Muscle layer of duodenum (tissue), 2 donors: ENCODE data around the gene ADAM12.

Experiments used
- H3K27ac ChIP-seq: one replicate; pipeline ENCODE4 v1.7.0; 2013; ENCODE audit warnings: mild to moderate bottlenecking, low read length
- H3K27me3 ChIP-seq: one replicate; pipeline ENCODE4 v1.7.0; 2013; ENCODE audit warnings: low read depth, mild to moderate bottlenecking, control low read depth, low read length
- H3K36me3 ChIP-seq, 2 donors: one replicate each; pipeline ENCODE4 v1.7.0; 2013; ENCODE audit warnings: low read length in 2 of 2, control low read depth in 1 of 2, mild to moderate bottlenecking in 1 of 2; ENCODE audit not compliant: insufficient read depth in 2 of 2, control insufficient read depth in 1 of 2
- H3K4me1 ChIP-seq, 2 donors: one replicate each; pipeline ENCODE4 v1.7.0; 2013; ENCODE audit warnings: low read length in 2 of 2, mild to moderate bottlenecking in 2 of 2, control low read depth in 1 of 2, moderate library complexity in 1 of 2; ENCODE audit not compliant: insufficient read depth in 2 of 2, control insufficient read depth in 1 of 2
- H3K4me3 ChIP-seq, 2 donors: one replicate each; pipeline ENCODE4 v1.7.0; 2013; ENCODE audit warnings: low read length in 2 of 2, low read depth in 1 of 2, mild to moderate bottlenecking in 1 of 2
- H3K9me3 ChIP-seq, 2 donors: one replicate each; pipeline ENCODE4 v1.7.0; 2013; ENCODE audit warnings: low read length in 2 of 2, control low read depth in 1 of 2, mild to moderate bottlenecking in 1 of 2; ENCODE audit not compliant: control insufficient read depth in 1 of 2
- donor health status: healthy.

ADAM12 gene

GRCh38 chr10:126011995-126012394 is 376.3 kb downstream of the ADAM12 start:
- H3K36me3 ChIP-seq = no peaks in the 10 kb centered on the region
- H3K4me3 ChIP-seq = no peak overlapping the region
- no peaks in the 10 kb centered on the region for H3K4me1 ChIP-seq
- no peaks in the 10 kb centered on the region for H3K27me3 ChIP-seq
- H3K27ac ChIP-seq = no peak overlapping the region
- H3K9me3 ChIP-seq = no peaks in the 10 kb centered on the region

- Histone ChIP-seq H3K36me3 (no peaks in the 10 kb centered on the region), H3K9me3 (no peaks in the 10 kb centered on the region), H3K27ac (no peak overlapping the region), H3K4me1 (no peaks in the 10 kb centered on the region), H3K27me3 (no peaks in the 10 kb centered on the region), H3K4me3 (no peak overlapping the region)
These were observed 378.6 kb downstream of the ADAM12 start for GRCh38 chr10:126009650-126010049.

- Histone ChIP-seq H3K4me3 (no peak overlapping the region), H3K4me1 (no peaks in the 10 kb centered on the region), H3K27ac (no peak overlapping the region), H3K36me3 (no peaks in the 10 kb centered on the region), H3K9me3 (no peaks in the 10 kb centered on the region), H3K27me3 (no peaks in the 10 kb centered on the region)
These were observed 381.4 kb downstream of the ADAM12 start for GRCh38 chr10:126006906-126007305.

- Histone ChIP-seq H3K27me3 (no peaks in the 10 kb centered on the region), H3K36me3 (no peaks in the 10 kb centered on the region), H3K9me3 (no peaks in the 10 kb centered on the region), H3K4me3 (no peak overlapping the region), H3K4me1 (no peaks in the 10 kb centered on the region), H3K27ac (no peak overlapping the region)
These were observed 382.0 kb downstream of the ADAM12 start for GRCh38 chr10:126006264-126006663.

GRCh38 chr10:126004752-126005151 is 383.5 kb downstream of the ADAM12 start:
- no peak overlapping the region for H3K27ac ChIP-seq
- no peaks in the 10 kb centered on the region for H3K4me1 ChIP-seq
- no peaks in the 10 kb centered on the region for H3K27me3 ChIP-seq

GRCh38 chr10:126001576-126001975 is 386.7 kb downstream of the ADAM12 start:
- Histone ChIP-seq H3K4me1 (no peaks in the 10 kb centered on the region), H3K27me3 (no peaks in the 10 kb centered on the region), H3K27ac (no peak overlapping the region), H3K36me3 (no peaks in the 10 kb centered on the region), H3K4me3 (no peak overlapping the region), H3K9me3 (no peaks in the 10 kb centered on the region)

More at GRCh38 chr10:126004752-126005151, 383.5 kb downstream of the ADAM12 start:
- H3K36me3 ChIP-seq = no peaks in the 10 kb centered on the region
- H3K4me3 ChIP-seq = no peak overlapping the region
- no peaks in the 10 kb centered on the region for H3K9me3 ChIP-seq

GRCh38 chr10:125999694-126000093 is 388.6 kb downstream of the ADAM12 start:
- no peaks in the 10 kb centered on the region for H3K36me3 ChIP-seq
- no peaks in the 10 kb centered on the region for H3K27me3 ChIP-seq
- H3K9me3 ChIP-seq = no peaks in the 10 kb centered on the region
- H3K27ac ChIP-seq = no peak overlapping the region
- H3K4me1 ChIP-seq = no peaks in the 10 kb centered on the region
- no peak overlapping the region for H3K4me3 ChIP-seq

- Histone ChIP-seq H3K4me3 (no peak overlapping the region), H3K27me3 (no peaks in the 10 kb centered on the region), H3K27ac (no peak overlapping the region), H3K9me3 (no peaks in the 10 kb centered on the region), H3K4me1 (no peaks in the 10 kb centered on the region), H3K36me3 (no peaks in the 10 kb centered on the region)
These were observed 390.7 kb downstream of the ADAM12 start for GRCh38 chr10:125997586-125997985.

GRCh38 chr10:125995726-125996304 is 392.5 kb downstream of the ADAM12 start:
- no peak overlapping the region for H3K27ac ChIP-seq
- H3K36me3 ChIP-seq = no peaks in the 10 kb centered on the region
- no peaks in the 10 kb centered on the region for H3K27me3 ChIP-seq
- no peaks in the 10 kb centered on the region for H3K9me3 ChIP-seq
- H3K4me3 ChIP-seq = no peak overlapping the region
- H3K4me1 ChIP-seq = no peaks in the 10 kb centered on the region

- Histone ChIP-seq H3K9me3 (no peaks in the 10 kb centered on the region), H3K27me3 (no peaks in the 10 kb centered on the region), H3K4me3 (no peak overlapping the region), H3K4me1 (no peaks in the 10 kb centered on the region), H3K27ac (no peak overlapping the region), H3K36me3 (no peaks in the 10 kb centered on the region)
These were observed 393.7 kb downstream of the ADAM12 start for GRCh38 chr10:125994601-125995000.

- Histone ChIP-seq H3K36me3 (no peaks in the 10 kb centered on the region), H3K4me3 (no peak overlapping the region), H3K4me1 (no peaks in the 10 kb centered on the region), H3K27me3 (no peaks in the 10 kb centered on the region), H3K27ac (no peak overlapping the region), H3K9me3 (no peaks in the 10 kb centered on the region)
These were observed 396.0 kb downstream of the ADAM12 start for GRCh38 chr10:125992254-125992653.

- no peaks in the 10 kb centered on the region for H3K27me3 ChIP-seq
- no peak overlapping the region for H3K27ac ChIP-seq
- no peaks in the 10 kb centered on the region for H3K36me3 ChIP-seq
- H3K9me3 ChIP-seq = no peaks in the 10 kb centered on the region
- no peak overlapping the region for H3K4me3 ChIP-seq
- H3K4me1 ChIP-seq = no peaks in the 10 kb centered on the region
These were observed 396.9 kb downstream of the ADAM12 start for GRCh38 chr10:125991392-125991791.
